OCI-LY7 (cell line): Measurements from ENCODE around the gene DNAAF1.

Experiments
- CTCF ChIP-seq: fragments of 200-600 bp; sonication (generic); conservative IDR thresholded peaks from 2 replicates; pipeline ENCODE4 v1.5.1; 2014; ENCODE audit warnings: mild to moderate bottlenecking, antibody characterized with exemption, low read length, moderate library complexity, mixed read lengths
- EZH2phosphoT487 ChIP-seq: fragments of 200-600 bp; sonication (generic); IDR thresholded peaks from 2 replicates; pipeline ENCODE4 v1.6.1; 2018; ENCODE audit warnings: low read depth, borderline replicate concordance, mild to moderate bottlenecking, mixed run types, antibody characterized with exemption, low read length, moderate library complexity, mixed read lengths

- TF ChIP-seq CTCF (no peak), EZH2phosphoT487 (no peak)
Observed at GRCh38 chr16:84110527-84110926, 34.6 kb upstream of the DNAAF1 start.
